Immature natural killer cell (primary cell): ENCODE results near the gene FIBCD1. TPM values are rescaled to one million over a fixed set of nuclear protein-coding genes. Genes with fewer than 3 reads are reported as not detected.

Source experiments
- DNase-seq, 3 donors: peaks; one replicate each; pipeline ENCODE4 v3.0.0; 2022; ENCODE audit warnings: mixed read lengths in 1 of 3
- H3K27ac Mint-ChIP-seq, 6 donors: one replicate each; pipeline ENCODE4 v1.8.0; 2020; ENCODE audit warnings: mixed read lengths in 6 of 6, mild to moderate bottlenecking in 5 of 6, inconsistent platforms in 4 of 6, moderate library complexity in 3 of 6
- H3K27me3 Mint-ChIP-seq, 3 donors: one replicate each; pipeline ENCODE4 v1.8.0; 2020 to 2021; ENCODE audit warnings: low read depth in 3 of 3, mild to moderate bottlenecking in 3 of 3, mixed read lengths in 3 of 3, moderate library complexity in 3 of 3, inconsistent platforms in 1 of 3
- H3K36me3 Mint-ChIP-seq, 3 donors: one replicate each; pipeline ENCODE4 v1.8.0; 2020; ENCODE audit warnings: mixed read lengths in 3 of 3, inconsistent platforms in 2 of 3, mild to moderate bottlenecking in 2 of 3
- H3K4me1 Mint-ChIP-seq, 2 donors: one replicate each; pipeline ENCODE4 v1.8.0; 2020; ENCODE audit warnings: inconsistent platforms in 2 of 2, mild to moderate bottlenecking in 2 of 2, mixed read lengths in 2 of 2, moderate library complexity in 1 of 2
- H3K4me3 Mint-ChIP-seq, 5 donors: one replicate each; pipeline ENCODE4 v1.8.0; 2020; ENCODE audit warnings: mild to moderate bottlenecking in 5 of 5, mixed read lengths in 5 of 5, inconsistent platforms in 3 of 5, moderate library complexity in 3 of 5
- H3K9me3 Mint-ChIP-seq, 6 donors: one replicate each; pipeline ENCODE4 v1.8.0; 2020; ENCODE audit warnings: mild to moderate bottlenecking in 6 of 6, mixed read lengths in 6 of 6, inconsistent platforms in 4 of 6, moderate library complexity in 3 of 6
- polyA plus RNA-seq, 3 donors: library from polyadenylated mRNA; unstranded; fragments of 300-500 nt; fragmentation: Illumina TruSeq; gene quantifications; one replicate each; pipeline ENCODE4 v1.2.3, GENCODE V29; 2021

The FIBCD1 gene
- polyA plus RNA-seq, 3 donors from 2014 or later = not detected

GRCh38 chr9:130921989-130922892 is 16.8 kb downstream of the FIBCD1 start:
- H3K9me3 Mint-ChIP-seq = no peaks in the 10 kb centered on the region
- no peaks in the 10 kb centered on the region for H3K4me1 Mint-ChIP-seq
- no peak overlapping the region for H3K4me3 Mint-ChIP-seq
- no peaks in the 10 kb centered on the region for H3K36me3 Mint-ChIP-seq
- peaks cover 0 to 6% (median 0%) of the 10 kb centered on the region in 3 donors for H3K27me3 Mint-ChIP-seq
- DNase-seq = no peak
- no peak overlapping the region for H3K27ac Mint-ChIP-seq

- peaks cover 0 to 6% (median 0%) of the 10 kb centered on the region in 3 donors for H3K27me3 Mint-ChIP-seq
- H3K9me3 Mint-ChIP-seq = no peaks in the 10 kb centered on the region
- DNase-seq = no peak
- H3K4me3 Mint-ChIP-seq = no peak overlapping the region
- no peaks in the 10 kb centered on the region for H3K4me1 Mint-ChIP-seq
- H3K27ac Mint-ChIP-seq = no peak overlapping the region
- H3K36me3 Mint-ChIP-seq = no peaks in the 10 kb centered on the region
These were observed 17.6 kb downstream of the FIBCD1 start for GRCh38 chr9:130921300-130921988.

GRCh38 chr9:130920762-130921299 is 18.2 kb downstream of the FIBCD1 start:
- no peak for DNase-seq
- no peak overlapping the region for H3K27ac Mint-ChIP-seq
- H3K4me3 Mint-ChIP-seq = no peak overlapping the region
- no peaks in the 10 kb centered on the region for H3K9me3 Mint-ChIP-seq
- H3K4me1 Mint-ChIP-seq = no peaks in the 10 kb centered on the region
- no peaks in the 10 kb centered on the region for H3K36me3 Mint-ChIP-seq
- H3K27me3 Mint-ChIP-seq = peaks cover 0 to 3% (median 0%) of the 10 kb centered on the region in 3 donors

- H3K4me3 Mint-ChIP-seq = no peak overlapping the region
- no peaks in the 10 kb centered on the region for H3K4me1 Mint-ChIP-seq
- H3K27me3 Mint-ChIP-seq = peaks cover 0 to 2% (median 0%) of the 10 kb centered on the region in 3 donors
- no peak for DNase-seq
- H3K27ac Mint-ChIP-seq = no peak overlapping the region
- no peaks in the 10 kb centered on the region for H3K36me3 Mint-ChIP-seq
- no peaks in the 10 kb centered on the region for H3K9me3 Mint-ChIP-seq
These were observed 18.8 kb downstream of the FIBCD1 start for GRCh38 chr9:130920233-130920632.

GRCh38 chr9:130919559-130920145 is 19.4 kb downstream of the FIBCD1 start:
- H3K36me3 Mint-ChIP-seq = no peaks in the 10 kb centered on the region
- peaks cover 0 to 2% (median 0%) of the 10 kb centered on the region in 3 donors for H3K27me3 Mint-ChIP-seq
- no peaks in the 10 kb centered on the region for H3K4me1 Mint-ChIP-seq
- H3K4me3 Mint-ChIP-seq = no peak overlapping the region
- H3K27ac Mint-ChIP-seq = no peak overlapping the region
- H3K9me3 Mint-ChIP-seq = no peaks in the 10 kb centered on the region
- no peak for DNase-seq

GRCh38 chr9:130918826-130919558 is 20.1 kb downstream of the FIBCD1 start:
- H3K4me3 Mint-ChIP-seq = no peak overlapping the region
- H3K4me1 Mint-ChIP-seq = no peaks in the 10 kb centered on the region
- no peak overlapping the region for H3K27ac Mint-ChIP-seq
- no peak for DNase-seq
- peaks cover 0 to 2% (median 0%) of the 10 kb centered on the region in 3 donors for H3K27me3 Mint-ChIP-seq
- H3K9me3 Mint-ChIP-seq = no peaks in the 10 kb centered on the region
- H3K36me3 Mint-ChIP-seq = no peaks in the 10 kb centered on the region

GRCh38 chr9:130918101-130918825 is 20.8 kb downstream of the FIBCD1 start:
- no peak overlapping the region for H3K27ac Mint-ChIP-seq
- no peaks in the 10 kb centered on the region for H3K4me1 Mint-ChIP-seq
- no peaks in the 10 kb centered on the region for H3K36me3 Mint-ChIP-seq
- H3K4me3 Mint-ChIP-seq = no peak overlapping the region
- DNase-seq = no peak
- no peaks in the 10 kb centered on the region for H3K9me3 Mint-ChIP-seq
- H3K27me3 Mint-ChIP-seq = peaks cover 0 to 2% (median 0%) of the 10 kb centered on the region in 3 donors

GRCh38 chr9:130917168-130917960 is 21.7 kb downstream of the FIBCD1 start:
- no peaks in the 10 kb centered on the region for H3K9me3 Mint-ChIP-seq
- no peaks in the 10 kb centered on the region for H3K36me3 Mint-ChIP-seq
- DNase-seq = no peak
- no peak overlapping the region for H3K27ac Mint-ChIP-seq
- H3K4me1 Mint-ChIP-seq = no peaks in the 10 kb centered on the region
- H3K27me3 Mint-ChIP-seq = peaks cover 0 to 2% (median 0%) of the 10 kb centered on the region in 3 donors
- no peak overlapping the region for H3K4me3 Mint-ChIP-seq

- no peaks in the 10 kb centered on the region for H3K36me3 Mint-ChIP-seq
- no peak overlapping the region for H3K27ac Mint-ChIP-seq
- H3K4me3 Mint-ChIP-seq = no peak overlapping the region
- H3K4me1 Mint-ChIP-seq = no peaks in the 10 kb centered on the region
- no peak for DNase-seq
- H3K9me3 Mint-ChIP-seq = no peaks in the 10 kb centered on the region
- peaks cover 0 to 4% (median 0%) of the 10 kb centered on the region in 3 donors for H3K27me3 Mint-ChIP-seq
These were observed 24.0 kb downstream of the FIBCD1 start for GRCh38 chr9:130915096-130915447.

- H3K4me3 Mint-ChIP-seq = no peak overlapping the region
These were observed 24.5 kb downstream of the FIBCD1 start for GRCh38 chr9:130914417-130915095.

GRCh38 chr9:130913599-130914416 is 25.2 kb downstream of the FIBCD1 start:
- H3K9me3 Mint-ChIP-seq = no peaks in the 10 kb centered on the region
- DNase-seq = no peak
- no peaks in the 10 kb centered on the region for H3K36me3 Mint-ChIP-seq
- no peak overlapping the region for H3K27ac Mint-ChIP-seq
- H3K27me3 Mint-ChIP-seq = peaks cover 0 to 2% (median 0%) of the 10 kb centered on the region in 3 donors
- H3K4me1 Mint-ChIP-seq = no peaks in the 10 kb centered on the region
- H3K4me3 Mint-ChIP-seq = no peak overlapping the region

More at GRCh38 chr9:130914417-130915095, 24.5 kb downstream of the FIBCD1 start:
- Mint-ChIP-seq H3K4me1 (no peaks in the 10 kb centered on the region), H3K27me3 (peaks cover 0 to 4% (median 0%) of the 10 kb centered on the region in 3 donors), H3K27ac (no peak overlapping the region), H3K9me3 (no peaks in the 10 kb centered on the region), H3K36me3 (no peaks in the 10 kb centered on the region)
- no peak for DNase-seq
